HG03280 (cell line): Measurements from ENCODE around the gene GPR25.

Experiments used
- ATAC-seq: cut with Tn5 transposase; IDR thresholded peaks from one replicate; pipeline ENCODE4 v1.9.1; 2021; ENCODE audit warnings: mild to moderate bottlenecking, moderate library complexity; ENCODE audit not compliant: unreplicated experiment

GPR25 gene, protein sequence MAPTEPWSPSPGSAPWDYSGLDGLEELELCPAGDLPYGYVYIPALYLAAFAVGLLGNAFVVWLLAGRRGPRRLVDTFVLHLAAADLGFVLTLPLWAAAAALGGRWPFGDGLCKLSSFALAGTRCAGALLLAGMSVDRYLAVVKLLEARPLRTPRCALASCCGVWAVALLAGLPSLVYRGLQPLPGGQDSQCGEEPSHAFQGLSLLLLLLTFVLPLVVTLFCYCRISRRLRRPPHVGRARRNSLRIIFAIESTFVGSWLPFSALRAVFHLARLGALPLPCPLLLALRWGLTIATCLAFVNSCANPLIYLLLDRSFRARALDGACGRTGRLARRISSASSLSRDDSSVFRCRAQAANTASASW

DNA sequence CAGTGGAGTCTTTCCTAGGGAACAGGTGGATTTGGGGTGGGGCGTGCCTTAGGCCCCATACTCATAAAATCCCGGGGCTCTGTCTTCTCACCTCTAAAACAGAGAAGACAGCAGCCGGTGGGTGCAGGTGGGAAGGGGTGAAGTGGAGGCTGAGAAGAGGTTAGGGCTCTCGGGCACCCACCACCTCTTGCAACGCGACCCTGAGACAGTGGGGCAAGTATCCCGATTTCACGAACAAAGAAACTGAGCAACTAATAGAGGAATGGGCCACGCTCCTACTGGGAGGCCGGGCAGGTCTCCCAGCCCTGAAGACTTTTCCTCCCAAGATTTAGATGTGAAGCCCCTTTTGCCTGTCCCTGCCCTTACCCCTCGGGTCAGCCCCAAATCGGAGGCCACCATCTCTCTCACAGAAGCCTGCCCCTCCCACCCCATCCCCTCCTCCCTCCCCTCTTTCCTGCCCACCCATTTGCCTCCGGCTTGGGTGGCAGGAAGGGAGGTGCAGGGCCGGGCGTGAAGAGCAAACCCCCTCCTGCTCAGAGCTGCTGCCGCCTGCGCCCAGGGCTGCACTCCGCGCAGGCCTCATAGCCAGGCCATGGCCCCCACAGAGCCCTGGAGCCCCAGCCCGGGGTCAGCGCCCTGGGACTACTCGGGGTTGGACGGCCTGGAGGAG is at the start of gene GPR25:
Gene GPR25, plus strand, starts transcription at position 536 of the 670 bp plus-strand sequence. Its CDS starts 57 bp downstream, at position 593.
- no peak for ATAC-seq

DNA sequence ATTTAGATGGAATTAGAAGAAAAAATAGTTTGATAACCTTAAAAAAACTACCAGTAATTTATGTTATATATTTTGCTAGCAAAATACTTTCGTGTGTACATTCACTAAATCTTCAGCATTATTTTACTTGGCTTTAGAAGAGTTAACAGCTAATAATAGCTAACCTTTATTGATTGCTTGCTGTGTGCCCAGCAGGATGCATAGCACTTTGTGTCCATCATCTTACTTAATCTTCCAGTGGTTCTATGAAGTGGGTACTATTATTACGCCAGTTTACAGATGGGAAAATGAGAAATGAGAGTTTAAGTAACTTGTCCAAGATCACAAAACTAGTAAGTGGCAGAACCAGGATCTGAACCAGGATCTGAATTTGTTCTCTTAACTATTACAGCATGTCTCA is 41.7 kb upstream of the GPR25 start:
- ATAC-seq = no peak

DNA sequence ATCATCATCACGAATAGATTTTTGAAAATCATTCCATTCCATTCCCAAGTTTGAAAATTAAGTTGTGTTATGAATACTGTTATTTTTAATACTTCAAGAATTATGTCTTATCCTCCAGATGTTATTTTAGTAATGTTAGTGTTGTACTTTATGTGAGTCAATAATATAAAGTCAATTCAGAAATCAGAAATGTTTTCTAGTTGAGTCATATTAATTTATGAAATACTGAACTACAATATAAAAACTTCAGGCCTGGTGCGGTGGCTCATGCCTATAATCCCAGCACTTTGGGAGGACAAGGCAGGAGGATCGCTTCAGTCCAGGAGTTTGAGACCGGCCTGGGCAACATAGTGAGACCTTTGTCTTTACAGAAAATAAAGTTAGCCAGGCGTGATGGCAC is 38.4 kb upstream of the GPR25 start:
- no peak for ATAC-seq

DNA sequence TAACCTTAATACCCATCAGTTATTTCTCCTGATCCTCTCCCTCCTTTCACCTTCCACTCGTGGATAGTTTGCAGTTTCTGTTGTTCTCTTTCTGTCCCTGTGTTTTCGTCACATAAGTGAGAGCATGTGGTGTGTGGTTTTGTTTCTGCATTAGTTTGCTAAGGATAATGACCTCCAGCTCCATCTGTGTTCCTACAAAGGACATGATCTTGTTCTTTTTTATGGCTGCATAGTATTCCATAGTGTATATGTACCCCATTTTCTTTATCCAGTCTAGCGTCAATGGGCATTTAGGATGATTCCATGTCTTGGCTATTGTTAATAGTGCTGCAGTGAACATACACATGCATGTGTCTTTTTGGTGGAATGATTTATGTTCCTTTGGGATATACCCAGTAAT is 36.6 kb upstream of the GPR25 start:
- no peak for ATAC-seq

DNA sequence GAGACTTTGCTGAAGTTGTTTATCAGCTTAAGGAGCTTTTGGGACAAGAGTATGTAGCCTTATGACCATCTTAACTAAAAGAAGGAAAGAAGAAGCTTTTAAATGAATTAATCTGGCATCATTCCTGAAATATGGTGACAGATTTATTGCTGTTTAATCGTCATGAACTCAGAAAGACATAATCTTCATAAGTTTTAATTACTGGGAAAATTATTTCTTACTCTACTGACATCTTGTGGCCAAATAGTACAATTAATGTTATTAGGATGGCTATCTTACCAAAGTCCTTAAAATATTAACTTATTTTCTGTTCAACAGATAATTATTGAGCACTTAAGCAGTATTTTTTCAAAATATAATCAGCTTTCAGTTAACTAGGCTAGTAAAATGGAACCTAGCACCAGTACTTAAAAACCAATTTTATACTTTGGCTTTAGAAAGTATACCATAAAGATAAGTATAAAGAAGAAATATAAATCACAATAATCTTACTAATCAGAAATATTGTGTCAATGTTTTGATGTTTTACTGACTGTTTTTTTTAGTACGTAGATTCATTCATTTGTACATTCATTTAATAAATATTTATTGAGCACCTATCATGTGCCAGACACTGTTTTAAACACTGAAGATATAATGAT is 34.7 kb upstream of the GPR25 start:
- no peak for ATAC-seq

DNA sequence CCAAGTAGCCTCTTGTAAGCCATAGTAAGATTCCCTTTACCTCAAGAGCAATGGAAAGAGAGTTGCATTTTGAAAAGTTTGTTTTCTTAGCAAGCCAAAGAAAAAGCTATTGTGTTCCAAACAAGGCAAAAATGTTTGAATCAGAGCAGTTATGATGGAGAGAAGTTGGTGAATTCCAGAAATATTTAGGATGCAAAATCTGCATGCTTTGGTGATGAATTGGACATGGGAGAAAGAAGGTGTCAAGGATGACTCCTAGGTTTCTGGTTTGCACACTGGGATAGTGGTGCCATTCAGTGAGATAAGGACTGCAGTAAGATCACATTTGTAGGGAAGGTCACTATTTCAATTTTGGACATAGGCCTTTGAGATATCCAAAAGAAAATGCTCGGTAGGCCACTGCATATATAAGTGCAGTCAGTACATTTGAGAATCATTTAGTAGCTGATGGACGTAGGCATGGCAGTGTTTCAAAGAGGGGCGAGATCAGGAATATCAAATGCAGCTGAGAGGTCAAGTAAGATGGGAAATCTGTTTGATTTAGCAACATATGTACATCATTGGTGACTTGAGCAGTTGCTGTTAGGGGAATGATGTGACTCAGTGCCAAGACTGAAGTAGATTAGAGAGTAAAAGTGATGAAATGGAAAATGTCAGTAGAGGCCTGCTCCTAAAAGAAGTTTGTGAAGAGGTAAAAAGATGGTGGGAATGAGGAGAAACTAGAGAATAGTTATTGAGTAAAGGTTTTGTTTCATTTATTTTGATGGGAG is 33.9 kb upstream of the GPR25 start:
- no peak for ATAC-seq

DNA sequence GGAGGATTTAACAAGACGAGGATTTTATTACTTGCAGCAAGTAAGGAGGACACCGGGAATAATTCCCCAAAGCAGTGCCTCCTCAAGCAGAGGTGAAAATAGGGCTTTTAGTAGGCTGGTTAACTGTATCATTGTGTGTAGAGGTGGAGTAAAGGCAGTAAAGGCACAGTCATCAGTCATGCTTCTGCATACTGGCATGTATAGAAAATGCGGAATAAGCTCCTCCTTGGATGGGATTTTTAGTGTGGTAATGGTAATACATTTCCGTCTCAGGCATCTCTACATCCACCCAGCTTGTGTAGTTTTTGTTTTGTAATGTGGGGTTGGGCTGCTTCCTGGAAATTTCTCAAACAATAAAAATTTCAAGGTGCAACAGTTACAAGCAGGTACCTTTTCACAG is 27.4 kb upstream of the GPR25 start:
- ATAC-seq = no peak

DNA sequence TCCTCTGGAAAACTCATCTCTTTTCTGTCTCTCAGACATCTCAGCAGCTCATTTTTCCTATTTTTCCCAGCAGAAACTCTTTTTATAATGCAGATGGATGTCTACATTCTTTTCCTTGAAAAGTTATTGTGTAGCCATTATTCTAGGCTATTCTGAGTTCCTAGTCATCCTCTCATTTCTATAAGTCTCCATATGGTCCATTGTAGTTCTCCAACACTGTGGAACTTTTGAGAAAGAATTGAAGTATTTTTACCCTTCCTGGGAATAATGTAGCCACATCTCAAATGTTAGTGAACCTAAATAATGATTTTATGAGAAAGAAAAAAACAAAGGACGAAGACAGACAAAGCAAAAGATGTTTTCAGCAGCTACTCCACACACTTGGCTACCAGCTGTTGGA is 26.4 kb upstream of the GPR25 start:
- ATAC-seq = no peak

DNA sequence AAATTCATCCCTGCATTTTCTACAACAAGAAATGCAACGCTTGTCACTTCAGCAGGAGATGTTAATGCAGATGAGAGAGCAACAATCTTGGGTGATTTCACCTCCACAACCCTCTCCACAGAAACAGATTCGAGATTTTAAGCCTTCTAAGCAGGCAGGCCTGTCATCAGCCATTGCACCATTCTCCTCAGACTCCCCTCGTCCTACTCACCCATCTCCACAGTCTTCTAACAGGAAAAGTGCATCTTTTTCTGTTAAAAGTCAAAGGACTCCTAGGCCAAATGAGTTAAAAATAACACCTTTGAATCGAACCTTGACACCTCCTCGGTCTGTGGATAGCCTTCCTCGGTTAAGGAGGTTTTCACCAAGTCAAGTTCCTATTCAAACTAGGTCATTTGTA is 23.4 kb upstream of the GPR25 start:
- ATAC-seq = no peak

DNA sequence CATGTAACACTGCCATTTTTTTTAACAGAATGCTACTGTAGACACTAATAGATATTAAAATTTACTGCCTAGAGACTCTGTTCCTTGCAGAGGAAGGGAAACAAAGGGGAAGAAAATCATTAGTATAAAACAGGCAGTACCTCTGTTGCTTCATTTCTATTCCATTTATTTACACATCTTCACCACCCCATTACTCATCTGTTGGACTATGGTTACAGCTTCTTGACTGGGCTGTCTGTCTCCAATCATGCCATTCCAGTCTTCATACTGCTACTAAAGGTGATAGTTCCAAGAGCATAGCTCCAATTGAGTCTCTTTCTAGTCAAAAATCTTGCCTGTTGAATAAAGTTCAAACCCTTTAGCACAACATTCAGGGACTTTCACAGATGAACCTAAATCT is 22.2 kb upstream of the GPR25 start:
- ATAC-seq = no peak

DNA sequence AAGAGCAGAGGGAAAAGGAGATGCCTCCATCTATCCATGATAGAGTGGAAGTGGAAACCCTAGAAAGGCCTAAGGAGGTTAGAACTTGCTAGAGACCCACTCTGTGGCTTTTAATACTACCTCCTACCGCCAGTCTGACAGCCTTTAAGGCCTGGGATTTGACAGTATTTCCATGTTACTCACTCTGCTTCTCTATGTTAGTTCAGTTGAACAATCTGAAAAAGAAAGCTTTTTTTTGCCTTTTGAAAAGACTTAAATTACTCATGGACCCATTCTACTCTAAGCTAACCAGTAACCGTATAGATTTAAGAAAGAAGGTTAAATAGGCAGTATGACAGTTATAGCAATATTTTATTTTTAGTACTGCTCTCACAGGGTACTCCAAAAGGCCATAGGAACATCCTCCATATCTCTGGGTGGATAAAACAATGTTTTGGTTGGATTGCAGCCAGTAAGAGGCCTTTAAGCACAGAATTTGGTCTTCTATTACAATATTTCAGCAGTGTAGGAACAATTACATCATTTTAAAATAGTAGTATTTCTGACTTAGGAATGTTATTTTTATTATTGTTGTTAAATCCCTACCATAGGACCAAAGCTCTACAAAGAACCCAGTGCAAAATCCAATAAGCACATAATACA is 15.9 kb upstream of the GPR25 start:
- ATAC-seq = no peak

DNA sequence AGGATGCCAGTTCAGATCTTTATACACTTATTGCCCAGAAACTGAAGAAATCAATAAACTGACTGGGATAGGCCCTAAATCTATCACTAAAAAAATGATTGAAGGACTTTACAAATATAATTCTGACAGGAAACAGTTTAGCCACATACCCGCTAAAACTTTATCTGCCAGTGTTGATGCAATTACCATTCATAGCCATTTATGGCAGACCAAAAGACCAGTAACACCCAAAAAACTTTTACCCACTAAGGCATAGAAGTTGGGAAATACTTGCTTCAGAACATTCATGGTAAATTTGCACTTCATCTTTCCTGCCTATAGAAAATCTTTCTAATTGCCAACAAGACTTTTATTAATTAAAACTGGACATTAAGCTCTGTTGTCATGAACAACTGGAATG is 15.0 kb upstream of the GPR25 start:
- no peak for ATAC-seq

DNA sequence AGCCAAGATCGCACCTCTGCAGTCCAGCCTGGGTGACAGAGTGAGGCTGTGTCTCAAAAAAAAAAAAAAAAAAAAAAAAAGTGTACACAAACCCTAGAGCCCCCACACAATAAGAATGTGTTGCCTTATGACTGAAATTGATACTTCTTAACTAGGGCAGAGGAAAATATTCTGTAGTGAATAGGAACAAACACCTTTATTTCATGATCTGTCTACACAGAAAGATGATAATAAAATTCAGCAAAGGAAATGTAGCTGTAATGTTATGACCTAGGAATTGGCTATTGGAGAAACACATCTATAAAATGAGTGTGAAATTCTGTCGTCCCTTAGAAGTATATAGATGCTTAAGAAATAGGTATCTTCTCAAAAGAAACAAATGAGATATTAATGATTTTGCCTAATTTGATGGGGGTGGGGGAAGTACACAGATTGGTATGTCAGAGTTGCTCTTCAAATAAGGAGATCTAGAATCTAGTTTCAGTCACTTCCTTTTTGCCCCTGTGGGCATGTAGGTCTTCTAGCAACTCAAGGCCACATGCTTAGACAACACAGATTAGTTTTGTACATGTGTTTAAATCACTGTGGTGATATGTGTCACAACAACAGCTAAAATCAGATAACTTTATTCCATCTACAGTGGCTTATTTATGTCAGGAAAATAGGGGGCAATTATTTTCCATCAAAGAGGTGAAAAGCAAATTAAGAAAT is 10.7 kb upstream of the GPR25 start:
- no peak for ATAC-seq

DNA sequence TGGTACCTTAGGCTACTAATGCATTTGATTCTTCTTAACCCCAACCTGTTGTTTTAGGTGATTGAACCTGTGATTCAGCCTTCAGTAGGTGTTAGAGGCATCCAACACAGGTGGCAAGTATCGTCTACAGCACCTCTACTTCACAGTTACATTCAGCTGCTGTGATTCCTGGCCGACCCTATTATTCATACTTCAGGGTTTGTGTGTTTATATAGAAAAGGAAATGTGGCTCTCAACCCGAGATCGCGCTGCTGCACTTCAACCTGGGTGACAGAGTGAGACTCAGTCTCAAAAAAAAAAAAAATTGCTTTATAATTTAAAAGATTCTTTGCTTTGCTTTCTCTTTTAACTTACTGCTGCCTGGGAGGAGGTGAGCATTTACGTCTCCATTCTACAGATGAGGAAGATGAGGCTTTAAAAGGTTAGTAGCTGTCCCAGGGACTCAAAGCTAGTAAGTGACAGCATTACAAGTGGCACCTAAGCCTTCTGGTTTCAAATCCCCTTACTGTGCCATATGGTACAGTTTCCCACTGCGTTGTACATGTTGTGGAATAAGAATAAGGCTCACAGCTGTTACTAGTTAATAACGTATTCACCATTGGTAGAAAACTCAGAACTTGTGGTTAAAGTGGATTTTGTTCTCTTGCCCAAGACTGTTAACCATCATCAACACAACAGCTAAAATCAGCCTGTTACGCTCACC is 9.9 kb upstream of the GPR25 start:
- ATAC-seq = no peak

DNA sequence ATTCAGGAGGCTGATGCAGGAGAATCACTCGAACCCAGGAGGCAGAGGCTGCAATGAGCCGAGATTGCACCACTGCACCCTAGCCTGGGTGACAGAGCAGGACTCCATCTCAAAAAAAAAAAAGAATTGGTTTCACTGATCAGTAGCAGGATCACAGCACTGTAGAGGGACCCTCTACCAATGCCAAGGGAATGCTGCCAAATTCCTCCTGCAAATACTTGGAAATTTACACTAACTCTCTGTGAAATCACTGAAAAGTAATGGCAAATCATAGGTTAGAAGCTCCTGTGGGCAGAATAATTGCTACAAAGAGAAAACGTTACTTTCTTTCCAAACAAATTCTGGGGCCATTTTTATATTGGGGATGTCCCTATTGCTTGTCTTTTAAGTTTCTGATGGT is 6.7 kb upstream of the GPR25 start:
- ATAC-seq = no peak

DNA sequence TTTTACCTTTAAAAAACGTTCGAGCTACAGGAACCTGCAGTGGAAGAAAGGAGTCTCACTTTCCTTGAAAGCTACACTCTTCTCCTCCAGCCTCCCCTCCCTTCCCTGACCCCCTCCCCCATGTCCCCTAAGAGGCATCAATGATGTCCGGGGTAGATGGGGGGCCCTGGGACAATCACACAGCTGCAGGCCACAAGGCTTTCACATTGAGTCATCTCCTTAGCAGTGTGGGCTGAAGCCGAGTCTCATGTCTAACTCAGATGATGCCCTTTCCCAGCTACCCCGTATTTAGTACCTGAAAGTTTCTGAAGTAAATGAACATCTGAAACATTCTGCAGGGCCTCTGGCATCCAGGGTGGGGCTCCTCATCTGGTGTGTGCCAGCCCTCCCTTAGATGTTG is 6.3 kb upstream of the GPR25 start:
- peak; percentile 84 for ATAC-seq

DNA sequence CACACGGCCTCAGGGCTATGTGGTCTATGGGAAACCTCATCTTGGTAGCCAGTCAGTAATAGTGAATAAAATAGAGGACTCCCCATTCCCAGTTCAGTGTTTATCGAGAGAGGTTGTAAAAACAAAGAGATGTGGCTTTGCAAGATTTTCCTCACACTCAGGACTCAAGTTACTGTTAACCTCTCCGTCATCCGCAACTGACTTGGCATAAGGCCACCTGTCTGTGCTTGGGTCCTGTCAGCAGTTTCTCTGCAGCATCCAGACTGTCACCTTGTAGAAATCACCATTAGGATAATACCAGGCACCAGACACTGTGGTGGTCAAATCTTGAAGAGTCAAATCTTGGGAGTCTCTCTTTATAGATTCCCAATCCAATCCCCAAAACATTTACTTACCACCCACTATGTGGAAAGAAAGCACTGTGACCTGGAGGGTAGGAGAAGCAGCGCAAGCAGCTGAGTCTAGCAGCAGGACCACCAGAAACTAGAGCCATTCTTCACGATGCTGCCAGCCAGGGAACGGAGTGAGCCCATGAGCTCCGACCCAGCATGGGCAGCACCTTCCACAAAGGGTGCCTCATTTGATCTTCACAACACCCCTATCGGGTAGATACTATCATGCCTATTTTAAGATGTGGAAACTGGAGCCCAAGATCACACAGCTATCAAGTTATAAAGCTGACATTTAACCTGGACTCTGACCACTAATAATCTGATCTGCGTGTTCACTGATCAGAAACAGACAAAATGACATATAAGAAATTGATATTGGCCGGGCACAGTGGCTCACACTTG is 5.6 kb upstream of the GPR25 start:
- no peak for ATAC-seq

DNA sequence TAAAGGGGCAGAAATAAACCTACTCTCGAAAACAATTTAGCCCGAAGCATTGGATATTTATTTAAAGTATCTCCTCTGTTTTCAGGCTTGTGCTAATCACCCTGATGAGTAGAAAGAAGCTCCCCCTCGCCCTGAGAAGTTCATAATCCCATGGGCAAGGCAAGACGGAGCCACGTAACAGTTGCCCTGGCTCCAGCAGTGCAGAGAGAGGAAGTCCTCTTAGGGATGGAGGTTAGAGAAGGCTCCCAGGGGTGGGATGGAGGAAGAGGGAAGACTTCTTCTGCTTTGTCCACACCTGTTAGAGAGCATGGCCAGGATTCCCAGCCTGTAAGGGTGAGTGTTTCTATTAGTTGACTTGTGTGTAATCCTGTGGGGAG is 3.4 kb upstream of the GPR25 start:
- no peak for ATAC-seq
